GM19023 (cell line): Measurements from ENCODE around the gene STAB2.
"Not testable (repeated sequence)": the region's sequence is repeated elsewhere in the genome, so short reads cannot be mapped to it uniquely, and the experiment has no call there.

Experiments
- ATAC-seq: cut with Tn5 transposase; IDR thresholded peaks from one replicate; pipeline ENCODE4 v1.9.1; 2021; ENCODE audit warnings: mild to moderate bottlenecking, moderate library complexity; ENCODE audit not compliant: unreplicated experiment

STAB2 gene

GRCh38 chr12:103642240-103642864, 55.3 kb downstream of the STAB2 start:
- no peak for ATAC-seq

DNA sequence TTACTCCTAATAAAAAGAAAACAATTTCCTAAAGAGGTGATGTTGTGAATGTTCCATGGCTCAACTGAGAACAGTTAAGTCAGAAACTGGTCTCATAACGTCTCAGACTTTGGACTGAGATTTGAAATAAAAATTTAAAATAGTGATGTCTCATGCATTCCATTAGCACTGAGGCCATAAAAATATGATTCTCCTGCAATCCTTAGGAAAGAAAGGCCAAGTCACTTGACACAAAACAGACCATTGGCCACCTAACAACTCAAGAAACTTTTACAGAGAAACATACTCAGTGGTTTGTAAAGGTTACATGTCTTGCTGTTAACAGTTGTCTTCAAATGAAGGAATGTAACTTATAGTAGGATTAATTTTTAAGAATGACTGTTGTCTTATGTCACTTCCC, 58.1 kb downstream of the STAB2 start:
- no peak for ATAC-seq

DNA sequence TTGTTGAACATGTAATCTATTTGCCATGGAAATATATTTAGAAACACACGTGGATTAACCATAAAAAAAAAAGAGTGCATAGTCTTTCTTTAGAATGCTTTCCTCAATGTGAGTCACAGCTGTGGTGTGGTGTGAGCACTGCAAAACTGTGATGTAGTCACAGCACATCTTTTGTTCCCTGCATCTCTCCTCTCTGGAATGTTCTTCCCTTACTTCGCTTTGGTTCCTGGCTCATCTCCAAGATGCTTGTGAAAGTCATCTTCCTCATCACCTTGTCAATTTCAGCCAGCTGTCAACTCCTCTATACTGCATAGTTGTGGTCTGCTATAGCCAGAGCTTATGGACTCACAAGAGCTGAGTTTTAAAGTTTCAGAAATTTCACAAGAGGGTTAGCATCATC, 60.2 kb downstream of the STAB2 start:
- ATAC-seq, result no peak

DNA sequence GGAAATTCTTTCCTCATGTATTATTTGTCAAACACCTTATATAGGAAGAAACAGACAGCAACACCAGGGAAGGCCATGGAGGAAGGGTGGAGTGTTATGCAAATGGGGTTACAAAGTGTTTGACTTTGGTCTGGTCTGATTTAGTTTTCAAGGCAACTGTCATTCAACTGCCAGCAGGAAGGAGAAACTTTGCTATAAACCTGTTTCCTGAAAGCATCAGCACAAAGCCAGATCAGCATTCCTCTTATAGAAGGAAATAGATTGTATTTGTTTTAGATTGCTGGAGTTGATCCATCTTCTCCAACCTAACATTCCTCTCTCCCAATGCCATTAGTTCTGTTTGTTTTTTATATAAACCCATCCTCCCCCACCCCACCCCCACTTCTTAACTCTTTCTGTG, 65.7 kb downstream of the STAB2 start:
- no peak for ATAC-seq

DNA sequence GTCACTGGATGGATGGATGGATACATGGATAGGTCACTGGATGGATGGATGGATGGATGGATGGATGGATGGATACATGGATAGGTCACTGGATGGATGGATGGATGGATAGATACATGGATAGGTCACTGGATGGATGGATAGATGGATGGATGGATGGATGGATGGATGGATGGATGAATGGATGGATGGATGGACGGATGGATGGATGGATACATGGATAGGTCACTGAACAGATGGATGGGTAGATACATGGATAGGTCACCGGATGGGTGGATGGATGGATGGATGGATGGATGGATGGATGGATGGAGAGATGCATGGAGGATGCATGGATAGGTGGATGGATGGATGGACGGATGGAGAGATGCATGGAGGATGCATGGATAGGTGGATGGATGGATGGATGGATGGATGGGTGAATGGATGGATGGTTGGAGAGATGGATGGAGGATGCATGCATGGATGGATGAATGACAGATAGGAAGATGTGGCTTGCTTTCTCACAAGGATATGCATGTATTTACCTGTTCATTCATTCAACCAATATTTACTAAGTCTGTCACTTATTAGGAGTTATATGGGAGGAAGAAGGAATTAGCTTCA, 66.6 kb downstream of the STAB2 start:
- ATAC-seq, result not testable (repeated sequence)

DNA sequence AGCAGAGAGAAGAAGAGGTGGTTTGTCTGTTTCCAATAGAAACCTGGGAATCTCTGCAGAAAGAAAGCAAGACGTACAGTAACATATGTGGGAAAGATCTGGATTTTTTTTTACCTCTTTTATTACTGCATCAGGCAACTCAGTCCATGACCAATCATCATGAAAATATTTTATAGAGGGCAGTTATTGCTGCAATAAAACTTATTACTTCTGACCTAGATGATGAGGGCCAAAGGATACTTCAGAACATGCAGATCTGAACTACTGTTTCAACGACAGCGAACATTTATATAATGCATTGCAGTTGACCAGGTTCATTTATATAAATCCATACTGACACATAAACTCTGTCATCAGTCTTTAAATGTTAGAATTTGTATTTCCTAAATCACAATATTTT, 67.7 kb downstream of the STAB2 start:
- ATAC-seq, result no peak

- no peak for ATAC-seq
These were observed 69.2 kb downstream of the STAB2 start for GRCh38 chr12:103656291-103656690.

- no peak for ATAC-seq
These were observed 70.3 kb downstream of the STAB2 start for GRCh38 chr12:103657331-103657730.

DNA sequence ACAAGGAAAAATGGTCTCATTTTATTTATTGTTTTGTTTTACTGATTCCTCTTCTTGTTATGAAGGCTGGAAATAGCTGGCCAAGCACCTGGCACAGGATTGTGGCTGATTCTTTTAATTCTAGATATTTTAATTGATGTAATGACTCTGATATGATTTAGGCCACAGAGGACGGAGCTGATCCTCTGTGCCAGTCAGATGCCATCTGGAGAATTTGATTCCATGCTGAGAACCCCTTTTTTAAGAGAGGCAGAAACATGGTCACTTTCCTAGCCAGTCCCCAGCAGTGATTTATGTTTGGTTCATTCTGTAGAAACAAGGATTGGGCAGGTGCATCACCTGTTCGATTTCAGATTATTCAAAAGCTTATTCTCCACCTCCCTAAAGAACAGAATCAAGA, 77.6 kb downstream of the STAB2 start:
- ATAC-seq, result no peak

GRCh38 chr12:103665971-103666370, 78.9 kb downstream of the STAB2 start:
- no peak for ATAC-seq

- ATAC-seq, result no peak
These were observed 80.1 kb downstream of the STAB2 start for GRCh38 chr12:103667125-103667524.

DNA sequence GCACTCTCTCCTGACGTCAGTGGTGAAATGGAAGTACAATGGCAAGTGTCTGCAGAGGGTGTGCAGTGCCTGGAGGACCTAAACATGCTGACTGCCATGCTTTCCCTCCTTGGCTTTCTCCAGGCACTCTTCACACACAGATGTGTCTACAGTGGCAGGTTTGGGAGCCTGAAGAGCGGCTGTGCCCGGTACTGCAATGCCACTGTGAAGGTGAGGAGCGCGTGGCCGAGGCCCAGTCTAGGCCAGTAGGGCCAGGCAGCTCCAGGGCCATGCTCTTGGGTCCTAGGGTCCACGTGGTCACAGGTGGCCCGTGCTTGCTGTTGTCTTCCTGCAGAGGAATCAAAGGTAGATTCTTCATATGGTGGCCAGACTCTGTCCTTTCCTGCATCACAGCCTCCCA, 81.4 kb downstream of the STAB2 start:
- no peak for ATAC-seq

DNA sequence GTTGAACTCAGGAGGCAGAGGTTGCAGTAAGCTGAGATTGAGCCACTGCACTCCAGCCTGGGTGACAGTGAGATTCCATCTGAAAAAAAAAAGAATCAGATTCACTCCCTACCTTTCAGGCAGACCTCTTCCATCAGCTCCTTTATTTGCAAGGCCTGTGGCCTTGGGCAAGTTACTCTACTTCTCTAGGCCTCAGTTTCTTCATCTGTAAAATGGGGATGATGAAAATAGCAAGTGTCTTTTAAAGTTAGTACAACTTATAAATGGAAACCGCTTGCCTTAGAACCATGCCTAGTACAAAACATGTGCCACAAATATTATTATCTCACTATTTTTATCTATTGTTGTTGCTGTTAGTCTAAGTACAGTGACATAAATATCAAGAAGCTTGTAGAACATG, 84.3 kb downstream of the STAB2 start:
- ATAC-seq, result no peak

GRCh38 chr12:103672401-103673119, 85.5 kb downstream of the STAB2 start:
- ATAC-seq, result no peak

GRCh38 chr12:103673487-103673886, 86.4 kb downstream of the STAB2 start:
- ATAC-seq, result no peak

- ATAC-seq, result no peak
These were observed 86.9 kb downstream of the STAB2 start for GRCh38 chr12:103673891-103674375.

GRCh38 chr12:103676893-103677292, 89.8 kb downstream of the STAB2 start:
- ATAC-seq, result no peak

GRCh38 chr12:103677341-103677740, 90.3 kb downstream of the STAB2 start:
- no peak for ATAC-seq

GRCh38 chr12:103677905-103678304, 90.8 kb downstream of the STAB2 start:
- ATAC-seq, result no peak

GRCh38 chr12:103679421-103680170, 92.5 kb downstream of the STAB2 start:
- no peak for ATAC-seq

DNA sequence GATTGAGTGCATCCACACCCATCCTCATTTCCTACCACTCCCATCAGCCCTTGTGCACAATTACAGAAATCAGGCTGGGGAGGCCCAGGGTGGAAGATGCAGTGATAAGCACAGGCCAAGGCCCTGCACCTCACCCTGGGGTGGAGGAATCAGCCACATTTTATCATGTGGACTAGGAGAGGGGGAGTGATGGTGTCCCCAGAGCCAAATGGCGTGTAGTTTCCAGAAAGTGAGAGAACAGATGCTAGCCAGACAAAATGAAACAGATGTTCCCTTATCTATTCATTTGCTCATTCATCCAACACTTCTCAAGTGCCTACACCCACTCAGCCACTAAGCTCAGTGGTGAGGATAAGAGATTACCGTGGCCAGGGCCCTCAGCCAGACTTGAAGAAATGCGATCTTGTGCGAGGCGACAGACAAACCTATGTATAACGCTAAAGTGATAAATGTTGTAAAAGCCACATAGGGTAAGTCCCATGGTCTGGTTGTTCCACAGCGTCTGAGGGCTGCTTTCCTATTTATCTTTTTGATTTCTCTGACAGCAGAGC, 93.6 kb downstream of the STAB2 start:
- no peak for ATAC-seq
